Neural progenitor cell (in vitro differentiated cells): ENCODE measurements around the gene NBDY.
A peak's percentile ranks its signal among the peaks of the same experiment; 100 is the strongest.

Source experiments
- EZH2 ChIP-seq: fragments of 200-600 bp; sonication (generic); IDR thresholded peaks from 2 replicates; pipeline ENCODE4 v1.6.1; 2017; ENCODE audit warnings: antibody characterized with exemption, mild to moderate bottlenecking, moderate library complexity
- EZH2phosphoT487 ChIP-seq: fragments of 200-600 bp; sonication (generic); IDR thresholded peaks from 2 replicates; pipeline ENCODE4 v1.6.1; 2017; ENCODE audit warnings: antibody characterized with exemption
- TF ChIP-seq, protein P1 (sequence below): fragments of 200-600 bp; sonication (generic); IDR thresholded peaks from 2 replicates; pipeline ENCODE4 v1.5.1; 2017; ENCODE audit warnings: antibody characterized with exemption, mild to moderate bottlenecking

DNA sequence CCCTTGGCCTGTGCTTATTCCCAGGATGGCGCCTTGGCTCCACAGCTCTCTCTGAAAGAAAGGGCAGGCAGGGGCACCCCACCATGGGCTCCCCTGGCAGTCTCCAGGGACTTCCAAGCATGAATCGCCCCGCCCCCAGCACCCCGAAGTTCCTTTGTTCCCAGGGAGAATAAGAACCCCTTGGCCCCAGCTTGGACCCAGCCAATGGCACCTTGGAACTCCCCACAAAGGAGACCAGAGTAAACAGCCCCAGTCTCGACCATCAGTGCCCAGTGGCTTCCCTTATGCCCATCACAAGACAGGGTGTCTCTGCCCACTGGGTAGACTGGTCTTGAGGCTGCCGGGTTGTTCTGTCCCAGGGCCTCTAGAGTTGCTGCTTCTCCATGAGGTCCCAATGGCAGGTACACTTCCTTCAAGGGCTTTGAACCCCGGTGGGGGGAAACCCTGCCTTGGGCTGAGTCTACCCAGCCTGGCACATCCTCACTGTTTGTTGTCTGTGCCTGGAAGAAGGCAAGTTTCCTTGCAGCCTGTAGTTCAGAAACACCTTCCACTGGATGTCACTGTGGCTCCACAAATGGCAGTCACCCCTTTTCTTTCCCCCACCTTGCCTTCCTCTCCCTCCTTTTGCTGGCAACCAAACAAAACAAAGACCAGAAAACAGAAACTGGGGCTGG is 30.8 kb downstream of the NBDY start:
- TF ChIP-seq, protein P1, sequence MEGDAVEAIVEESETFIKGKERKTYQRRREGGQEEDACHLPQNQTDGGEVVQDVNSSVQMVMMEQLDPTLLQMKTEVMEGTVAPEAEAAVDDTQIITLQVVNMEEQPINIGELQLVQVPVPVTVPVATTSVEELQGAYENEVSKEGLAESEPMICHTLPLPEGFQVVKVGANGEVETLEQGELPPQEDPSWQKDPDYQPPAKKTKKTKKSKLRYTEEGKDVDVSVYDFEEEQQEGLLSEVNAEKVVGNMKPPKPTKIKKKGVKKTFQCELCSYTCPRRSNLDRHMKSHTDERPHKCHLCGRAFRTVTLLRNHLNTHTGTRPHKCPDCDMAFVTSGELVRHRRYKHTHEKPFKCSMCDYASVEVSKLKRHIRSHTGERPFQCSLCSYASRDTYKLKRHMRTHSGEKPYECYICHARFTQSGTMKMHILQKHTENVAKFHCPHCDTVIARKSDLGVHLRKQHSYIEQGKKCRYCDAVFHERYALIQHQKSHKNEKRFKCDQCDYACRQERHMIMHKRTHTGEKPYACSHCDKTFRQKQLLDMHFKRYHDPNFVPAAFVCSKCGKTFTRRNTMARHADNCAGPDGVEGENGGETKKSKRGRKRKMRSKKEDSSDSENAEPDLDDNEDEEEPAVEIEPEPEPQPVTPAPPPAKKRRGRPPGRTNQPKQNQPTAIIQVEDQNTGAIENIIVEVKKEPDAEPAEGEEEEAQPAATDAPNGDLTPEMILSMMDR, result peak; percentile 15
- no peak for TF ChIP-seq EZH2
- no peak for TF ChIP-seq EZH2phosphoT487
